ENCODE data around the gene GMDS.

The GMDS gene

DNA sequence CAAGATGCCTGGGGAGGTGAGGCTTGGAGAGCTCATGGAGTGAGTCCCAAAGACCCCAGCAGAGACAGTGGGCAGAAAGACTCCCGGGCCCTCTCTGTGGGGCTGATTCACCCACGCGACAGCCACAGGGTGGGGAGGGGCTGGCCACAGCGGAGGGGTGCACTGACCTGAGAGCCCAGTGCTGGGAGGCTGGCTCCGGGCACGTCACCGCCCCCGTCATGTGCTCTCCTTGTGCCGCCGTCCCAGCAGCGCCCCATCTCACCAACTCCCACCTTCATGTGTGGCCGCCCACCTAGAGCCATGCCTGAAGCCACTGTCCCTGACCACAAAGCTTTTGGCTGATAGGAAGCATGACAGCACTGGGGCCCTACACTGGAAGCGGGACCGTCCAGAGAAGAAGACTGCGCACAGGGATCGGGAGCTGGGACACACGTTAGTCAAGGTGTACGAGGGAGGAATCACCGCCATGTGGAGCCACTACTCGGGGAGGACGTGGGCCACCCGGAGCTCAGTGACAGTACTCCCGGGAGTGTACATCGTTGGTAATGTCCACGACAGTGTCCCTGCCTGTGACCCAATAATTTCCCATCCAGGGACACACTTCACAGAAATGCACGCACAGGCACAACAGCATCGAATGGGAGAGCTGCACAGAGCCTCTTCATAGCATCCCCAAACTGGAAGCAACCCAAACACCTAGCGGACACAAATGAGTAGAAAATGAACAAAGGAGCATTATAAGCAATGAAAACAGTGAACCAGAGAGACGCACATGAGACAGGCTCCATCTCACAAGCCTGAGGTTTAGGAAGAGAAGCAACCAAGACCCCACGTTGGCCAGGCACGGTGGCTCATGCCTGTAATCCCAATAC is 664.0 kb downstream of the GMDS start:
- Histone ChIP-seq H3K9me3 (ENCODE audit: insufficient read depth, low read length, severe bottlenecking) (no peaks in the 10 kb centered on the region), H2AFZ (ENCODE audit: low read depth, low read length) (no peak overlapping the region), H3K4me1 (ENCODE audit: insufficient read depth, low read length) (no peaks in the 10 kb centered on the region), H3K27ac (ENCODE audit: low read length) (no peak overlapping the region), H4K20me1 (ENCODE audit: insufficient read depth, low read length) (no peaks in the 10 kb centered on the region), H3K27me3 (ENCODE audit: insufficient read depth, low read length, poor library complexity) (no peaks in the 10 kb centered on the region), H3K36me3 (ENCODE audit: insufficient read depth, low read length) (no peaks in the 10 kb centered on the region), H3K9ac (ENCODE audit: low read depth, low read length) (no peak overlapping the region), H3K4me3 (ENCODE audit: low read depth in 1 of 2, low read length in 2 of 2) (no peak overlapping the region), H3K4me2 (ENCODE audit: insufficient read depth, low read length) (no peak overlapping the region), H3K79me2 (ENCODE audit: insufficient read depth, low read length) (no peaks in the 10 kb centered on the region)
- TF ChIP-seq, protein P1, sequence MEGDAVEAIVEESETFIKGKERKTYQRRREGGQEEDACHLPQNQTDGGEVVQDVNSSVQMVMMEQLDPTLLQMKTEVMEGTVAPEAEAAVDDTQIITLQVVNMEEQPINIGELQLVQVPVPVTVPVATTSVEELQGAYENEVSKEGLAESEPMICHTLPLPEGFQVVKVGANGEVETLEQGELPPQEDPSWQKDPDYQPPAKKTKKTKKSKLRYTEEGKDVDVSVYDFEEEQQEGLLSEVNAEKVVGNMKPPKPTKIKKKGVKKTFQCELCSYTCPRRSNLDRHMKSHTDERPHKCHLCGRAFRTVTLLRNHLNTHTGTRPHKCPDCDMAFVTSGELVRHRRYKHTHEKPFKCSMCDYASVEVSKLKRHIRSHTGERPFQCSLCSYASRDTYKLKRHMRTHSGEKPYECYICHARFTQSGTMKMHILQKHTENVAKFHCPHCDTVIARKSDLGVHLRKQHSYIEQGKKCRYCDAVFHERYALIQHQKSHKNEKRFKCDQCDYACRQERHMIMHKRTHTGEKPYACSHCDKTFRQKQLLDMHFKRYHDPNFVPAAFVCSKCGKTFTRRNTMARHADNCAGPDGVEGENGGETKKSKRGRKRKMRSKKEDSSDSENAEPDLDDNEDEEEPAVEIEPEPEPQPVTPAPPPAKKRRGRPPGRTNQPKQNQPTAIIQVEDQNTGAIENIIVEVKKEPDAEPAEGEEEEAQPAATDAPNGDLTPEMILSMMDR (IDR thresholded peaks at IDR 0.05; ENCODE audit: borderline replicate concordance, extremely low read depth, low read length, poor library complexity, severe bottlenecking) = no peak
- TF ChIP-seq EZH2 (IDR thresholded peaks at IDR 0.05; ENCODE audit: borderline replicate concordance, low read depth, low read length, severe bottlenecking) = no peak
- DNase-seq = no peak
- ATAC-seq (ENCODE audit: insufficient read depth, low read depth) = no peak

DNA sequence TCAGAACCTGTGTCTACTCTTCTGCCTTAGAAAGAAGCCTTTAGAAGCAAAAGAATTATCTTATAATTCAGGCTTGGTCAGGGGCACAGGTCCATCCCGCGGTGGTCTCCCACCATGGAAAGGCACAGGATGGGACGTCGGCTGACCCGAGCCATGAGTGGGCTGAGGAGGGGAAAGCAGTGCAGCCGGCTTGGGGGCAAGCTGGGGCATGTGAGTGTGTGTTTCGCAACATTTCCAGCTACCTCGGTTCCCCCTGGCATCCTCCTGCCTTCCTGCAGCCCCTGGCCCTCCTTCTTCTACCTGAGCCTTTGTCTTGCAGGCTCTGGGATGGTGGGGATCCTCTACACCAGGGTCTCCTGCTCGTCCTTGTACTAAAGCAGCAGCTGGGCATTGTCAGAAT is 664.8 kb downstream of the GMDS start:
- ATAC-seq (ENCODE audit: insufficient read depth, low read depth) (no peak), DNase-seq (no peak)
- no peak overlapping the region for H2AFZ ChIP-seq (ENCODE audit: low read depth, low read length)
- no peaks in the 10 kb centered on the region for H4K20me1 ChIP-seq (ENCODE audit: insufficient read depth, low read length)
- TF ChIP-seq, protein P1 (IDR thresholded peaks at IDR 0.05; ENCODE audit: borderline replicate concordance, extremely low read depth, low read length, poor library complexity, severe bottlenecking) = no peak
- no peak for TF ChIP-seq EZH2 (IDR thresholded peaks at IDR 0.05; ENCODE audit: borderline replicate concordance, low read depth, low read length, severe bottlenecking)
- no peak overlapping the region for H3K9ac ChIP-seq (ENCODE audit: low read depth, low read length)
- no peak overlapping the region for H3K4me2 ChIP-seq (ENCODE audit: insufficient read depth, low read length)
- H3K79me2 ChIP-seq (ENCODE audit: insufficient read depth, low read length) = no peaks in the 10 kb centered on the region
- H3K9me3 ChIP-seq (ENCODE audit: insufficient read depth, low read length, severe bottlenecking) = no peaks in the 10 kb centered on the region
- no peak overlapping the region for H3K4me3 ChIP-seq (ENCODE audit: low read depth in 1 of 2, low read length in 2 of 2)
- no peak overlapping the region for H3K27ac ChIP-seq (ENCODE audit: low read length)
- H3K36me3 ChIP-seq (ENCODE audit: insufficient read depth, low read length) = no peaks in the 10 kb centered on the region
- H3K27me3 ChIP-seq (ENCODE audit: insufficient read depth, low read length, poor library complexity) = no peaks in the 10 kb centered on the region
- no peaks in the 10 kb centered on the region for H3K4me1 ChIP-seq (ENCODE audit: insufficient read depth, low read length)

DNA sequence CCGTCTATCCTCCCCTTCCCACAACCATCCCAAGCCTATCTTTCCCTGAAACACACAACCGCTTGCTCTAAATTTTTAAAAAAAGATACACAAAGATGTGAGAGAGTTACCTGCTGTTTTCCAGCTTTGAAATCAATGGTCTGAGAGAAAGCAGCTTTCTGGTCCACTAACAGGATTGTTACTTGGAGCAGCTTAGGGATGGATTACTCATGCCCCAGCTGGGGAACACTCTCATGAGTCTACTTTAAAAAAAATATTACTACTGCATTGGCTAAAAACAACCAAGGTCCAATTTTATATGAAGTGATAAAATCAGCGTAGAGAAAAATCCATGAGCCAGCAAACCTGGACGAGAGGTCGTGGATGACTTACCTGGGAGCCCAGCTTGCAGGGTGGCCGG is 665.3 kb downstream of the GMDS start:
- Histone ChIP-seq H3K79me2 (ENCODE audit: insufficient read depth, low read length) (no peaks in the 10 kb centered on the region), H3K9ac (ENCODE audit: low read depth, low read length) (no peak overlapping the region), H3K27me3 (ENCODE audit: insufficient read depth, low read length, poor library complexity) (no peaks in the 10 kb centered on the region), H3K4me2 (ENCODE audit: insufficient read depth, low read length) (no peak overlapping the region), H4K20me1 (ENCODE audit: insufficient read depth, low read length) (no peaks in the 10 kb centered on the region), H2AFZ (ENCODE audit: low read depth, low read length) (no peak overlapping the region), H3K36me3 (ENCODE audit: insufficient read depth, low read length) (no peaks in the 10 kb centered on the region), H3K4me3 (ENCODE audit: low read depth in 1 of 2, low read length in 2 of 2) (no peak overlapping the region), H3K27ac (ENCODE audit: low read length) (no peak overlapping the region), H3K4me1 (ENCODE audit: insufficient read depth, low read length) (peaks cover 4% of the 10 kb centered on the region; the same call in 1 of the 2 replicates), H3K9me3 (ENCODE audit: insufficient read depth, low read length, severe bottlenecking) (no peaks in the 10 kb centered on the region)
- DNase-seq (no peak), ATAC-seq (ENCODE audit: insufficient read depth, low read depth) (no peak)
- TF ChIP-seq EZH2 (IDR thresholded peaks at IDR 0.05; ENCODE audit: borderline replicate concordance, low read depth, low read length, severe bottlenecking) = no peak
- TF ChIP-seq, protein P1 (IDR thresholded peaks at IDR 0.05; ENCODE audit: borderline replicate concordance, extremely low read depth, low read length, poor library complexity, severe bottlenecking) = no peak

Measured in DND-41 (cell line).